NCI-H2196 treated with DMSO at 0.1 percent for 48 hours (cell line): Measurements from ENCODE around the gene IFT57.

Experiments
- DNase-seq: peaks from one replicate; lab custom pipeline; 2025; ENCODE audit not compliant: unreplicated experiment; lab: John Stamatoyannopoulos, UW

The IFT57 gene

GRCh38 chr3:108127301-108127988 lies 94.8 kb downstream of the IFT57 start:
- no peak for DNase-seq

- DNase-seq = no peak
Measured at GRCh38 chr3:108126348-108126747, 95.9 kb downstream of the IFT57 start.

DNA sequence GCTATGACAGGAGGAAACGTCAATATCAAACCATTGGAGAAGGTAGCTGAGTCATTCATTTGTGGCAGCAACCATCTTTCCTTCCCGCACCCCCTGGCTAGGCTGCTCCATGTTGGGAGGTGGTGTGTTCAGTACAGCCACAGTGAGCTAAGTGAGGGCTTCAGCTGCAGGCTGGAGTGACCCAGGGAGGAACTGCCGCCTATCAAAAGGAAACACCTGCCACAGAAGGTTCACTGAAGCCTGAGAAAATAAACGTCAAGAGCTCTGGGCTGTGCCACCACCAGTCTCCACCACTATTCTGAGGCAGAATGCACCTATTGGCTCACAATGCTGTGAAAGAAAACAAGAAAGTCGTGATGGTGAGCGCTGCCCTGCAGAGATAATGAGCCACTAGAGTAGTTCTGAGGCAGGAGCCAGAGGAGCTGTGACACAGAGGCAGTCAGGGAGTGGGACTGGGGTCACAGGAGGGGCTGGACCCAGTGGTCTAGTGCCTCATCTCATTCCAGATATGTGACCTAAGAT lies 96.6 kb downstream of the IFT57 start:
- DNase-seq = no peak

GRCh38 chr3:108125153-108125543 lies 97.1 kb downstream of the IFT57 start:
- DNase-seq = no peak

DNA sequence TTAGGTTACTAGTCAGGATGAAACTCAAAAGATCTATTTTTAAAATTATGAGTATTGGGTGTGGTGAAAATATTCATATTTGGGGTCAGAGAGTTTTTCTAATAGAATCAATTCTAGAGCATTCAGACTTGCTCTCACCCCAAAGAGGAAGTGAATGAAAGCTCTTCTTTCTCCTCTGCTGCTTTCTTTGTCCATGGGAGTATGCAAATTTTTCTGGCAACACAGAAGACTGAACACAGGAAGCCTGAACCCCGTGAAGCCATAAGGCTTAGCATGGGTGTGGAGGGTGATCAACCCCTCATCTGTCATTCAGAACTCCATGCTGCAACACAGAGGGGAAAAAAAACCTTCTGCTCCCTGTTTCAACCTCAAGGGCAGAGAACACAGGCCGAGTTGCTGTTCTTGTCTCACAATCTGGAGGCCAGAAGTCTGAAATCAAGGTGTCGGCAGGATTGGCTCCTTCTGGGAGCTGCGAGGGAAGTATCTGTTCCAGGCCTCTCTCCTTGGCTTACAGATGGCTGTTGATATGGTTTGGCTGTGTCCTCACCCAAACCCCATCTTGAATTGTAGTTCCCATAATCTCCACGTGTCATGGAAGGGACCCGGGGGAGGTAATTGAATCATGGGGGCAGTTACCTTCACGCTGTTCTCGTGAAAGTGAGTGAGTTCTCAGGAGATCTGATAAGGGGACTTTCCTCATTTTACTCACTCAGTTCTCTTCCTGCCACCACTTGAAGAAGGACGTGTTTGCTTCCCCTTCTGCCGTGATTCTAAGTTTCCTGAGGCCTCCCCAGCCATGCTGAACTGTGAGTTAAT lies 97.7 kb downstream of the IFT57 start:
- DNase-seq = no peak

DNA sequence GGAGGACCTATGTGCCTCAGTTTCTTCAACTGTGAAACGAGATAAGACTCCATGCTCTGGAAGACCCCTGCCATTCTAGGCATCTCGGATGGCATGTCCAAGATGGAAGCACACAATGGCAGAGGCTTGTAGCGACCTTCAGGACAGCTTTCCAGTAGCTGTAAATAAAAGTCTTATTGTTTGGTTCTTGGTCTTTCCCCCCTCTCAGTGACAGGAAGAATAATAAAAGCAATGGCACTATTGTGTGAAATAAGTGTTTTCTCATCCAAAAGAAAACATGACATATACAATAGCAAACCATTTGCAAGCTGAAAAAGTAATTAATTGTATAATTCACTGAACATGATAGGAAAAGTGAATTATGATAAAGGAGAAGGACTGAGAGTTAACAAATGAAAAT lies 98.9 kb downstream of the IFT57 start:
- no peak for DNase-seq

DNA sequence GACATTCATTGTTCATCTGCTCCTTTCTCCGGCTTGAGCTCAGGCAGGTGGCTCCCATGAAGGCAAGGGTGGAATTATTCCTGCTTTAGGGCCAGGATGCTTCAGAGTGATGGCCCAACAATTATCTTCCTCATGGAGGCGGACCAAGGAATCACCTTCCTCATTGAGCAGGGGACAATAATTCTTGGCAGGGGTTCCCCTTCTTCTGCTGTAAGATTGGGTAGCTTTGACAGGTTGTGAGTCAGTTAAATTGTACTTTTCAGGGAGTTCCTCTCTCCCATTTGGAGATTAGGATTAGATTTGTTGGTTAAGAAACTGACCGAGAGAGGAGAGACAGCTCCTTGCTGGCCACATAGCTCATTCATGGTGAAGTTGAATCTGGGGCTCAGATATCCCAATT lies 99.9 kb downstream of the IFT57 start:
- DNase-seq = no peak

- DNase-seq = no peak
Measured at GRCh38 chr3:108119398-108120104, 102.7 kb downstream of the IFT57 start.

DNA sequence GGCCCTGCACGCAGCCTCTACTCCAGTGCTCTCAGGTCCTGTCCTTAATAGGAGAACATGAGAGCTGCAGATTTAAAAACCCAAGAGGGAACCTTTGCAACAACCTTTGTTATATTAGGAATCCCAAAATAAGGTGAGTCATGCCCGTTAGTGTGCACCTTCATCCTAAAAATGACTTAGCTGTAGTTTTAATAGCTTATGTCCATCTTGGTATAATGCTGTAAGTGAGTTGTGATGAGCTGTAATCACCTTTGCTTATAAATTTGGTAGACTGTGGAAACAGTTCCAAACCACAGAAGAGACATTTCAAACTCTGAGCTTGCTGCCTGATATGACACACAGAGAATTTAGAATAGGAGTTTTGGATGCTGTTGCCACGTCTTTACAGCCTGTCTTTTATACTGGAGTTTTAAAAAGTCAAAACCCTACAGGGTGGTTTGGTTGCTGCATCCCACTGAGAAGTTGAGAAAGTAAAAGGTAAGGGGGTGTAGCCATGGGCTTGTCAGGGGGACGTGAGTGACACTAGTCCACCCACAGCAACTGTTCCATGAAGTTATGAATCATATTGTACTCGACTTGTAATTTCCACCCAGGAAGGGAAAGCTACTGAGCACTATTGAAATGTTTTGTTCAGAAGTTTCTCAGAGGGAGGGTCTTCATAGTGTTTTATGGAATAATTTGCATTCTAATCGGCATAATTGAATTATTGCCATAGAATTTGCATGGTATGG lies 104.0 kb downstream of the IFT57 start:
- no peak for DNase-seq

DNA sequence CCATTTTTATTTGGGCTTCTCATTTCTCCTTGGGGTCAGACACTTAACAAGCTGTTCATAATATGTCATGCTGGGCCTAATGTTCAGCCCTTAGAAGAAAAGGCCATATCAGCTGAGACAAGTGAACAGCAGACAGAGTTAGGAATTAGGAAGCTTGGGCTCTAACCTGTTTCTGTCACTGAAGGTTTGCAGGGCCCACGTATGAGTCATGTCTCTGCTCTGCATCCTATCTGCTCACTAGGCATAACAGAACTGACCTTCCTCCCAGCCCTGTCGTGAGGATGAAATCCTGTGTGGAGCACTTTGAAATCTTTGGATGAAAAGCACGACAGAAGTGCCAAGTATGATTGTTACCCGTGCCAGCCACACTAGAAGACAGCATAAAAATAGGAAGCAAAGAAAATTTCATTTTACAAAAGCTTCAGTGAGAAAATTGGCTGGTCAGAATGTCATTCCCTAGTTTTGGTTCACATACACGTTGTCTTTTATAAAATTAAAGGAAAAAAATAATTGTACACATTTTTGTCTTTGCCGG lies 104.9 kb downstream of the IFT57 start:
- DNase-seq = no peak

- DNase-seq = no peak
Measured at GRCh38 chr3:108114423-108115065, 107.7 kb downstream of the IFT57 start.

- no peak for DNase-seq
Measured at GRCh38 chr3:108113975-108114374, 108.2 kb downstream of the IFT57 start.

DNA sequence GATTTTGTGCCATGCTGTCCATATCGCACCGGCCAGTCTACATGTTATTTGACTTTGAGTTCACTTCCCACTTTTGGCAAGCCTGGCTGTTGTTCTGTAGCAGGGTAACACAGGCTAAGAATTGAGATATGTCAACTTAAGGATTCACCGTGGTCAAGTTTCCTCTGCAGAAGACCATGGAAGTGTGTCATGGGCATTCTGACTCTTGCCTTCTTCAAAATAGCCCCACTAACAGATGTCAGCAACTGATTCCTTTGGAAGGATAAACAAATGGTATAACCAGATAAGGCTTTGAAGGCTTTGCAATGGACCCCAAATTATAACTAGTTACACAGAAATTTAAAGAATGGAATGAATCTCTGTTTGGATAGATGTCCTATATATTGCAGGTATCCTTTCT lies 111.3 kb downstream of the IFT57 start:
- DNase-seq = no peak
